HG03025 (cell line): ENCODE data around the gene ATP1A4.
"Not testable (repeated sequence)": the region's sequence is repeated elsewhere in the genome, so short reads cannot be mapped to it uniquely, and the experiment has no call there.

Source experiments
- ATAC-seq: cut with Tn5 transposase; IDR thresholded peaks from one replicate; pipeline ENCODE4 v1.9.1; 2021; ENCODE audit warnings: mild to moderate bottlenecking, moderate library complexity; ENCODE audit not compliant: unreplicated experiment, low FRiP score

Gene ATP1A4

DNA sequence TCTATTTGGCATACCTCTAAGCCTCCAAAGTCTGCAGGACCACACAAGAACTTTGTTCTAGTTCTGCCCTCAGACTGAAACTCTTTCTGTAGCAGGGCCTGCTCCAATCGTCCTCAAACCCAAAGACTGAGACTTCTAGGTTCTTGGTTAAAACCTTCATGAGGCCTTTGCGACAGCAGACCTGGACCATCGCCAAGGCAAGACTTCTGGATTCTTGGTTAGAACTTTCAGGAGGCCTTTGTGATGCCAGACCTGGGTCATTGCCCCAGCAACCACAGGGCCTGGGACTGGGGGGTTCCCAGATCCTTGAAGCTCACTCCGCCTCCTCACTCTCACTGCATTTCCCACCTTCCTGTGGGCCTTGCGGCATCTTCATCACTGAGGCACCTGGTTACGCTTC lies at the start of gene ATP1A4:
Gene ATP1A4 (plus strand): TSS at position 301 of the 400 bp plus-strand sequence. CDS start 438 bp downstream, outside the sequence.
- no peak for ATAC-seq

DNA sequence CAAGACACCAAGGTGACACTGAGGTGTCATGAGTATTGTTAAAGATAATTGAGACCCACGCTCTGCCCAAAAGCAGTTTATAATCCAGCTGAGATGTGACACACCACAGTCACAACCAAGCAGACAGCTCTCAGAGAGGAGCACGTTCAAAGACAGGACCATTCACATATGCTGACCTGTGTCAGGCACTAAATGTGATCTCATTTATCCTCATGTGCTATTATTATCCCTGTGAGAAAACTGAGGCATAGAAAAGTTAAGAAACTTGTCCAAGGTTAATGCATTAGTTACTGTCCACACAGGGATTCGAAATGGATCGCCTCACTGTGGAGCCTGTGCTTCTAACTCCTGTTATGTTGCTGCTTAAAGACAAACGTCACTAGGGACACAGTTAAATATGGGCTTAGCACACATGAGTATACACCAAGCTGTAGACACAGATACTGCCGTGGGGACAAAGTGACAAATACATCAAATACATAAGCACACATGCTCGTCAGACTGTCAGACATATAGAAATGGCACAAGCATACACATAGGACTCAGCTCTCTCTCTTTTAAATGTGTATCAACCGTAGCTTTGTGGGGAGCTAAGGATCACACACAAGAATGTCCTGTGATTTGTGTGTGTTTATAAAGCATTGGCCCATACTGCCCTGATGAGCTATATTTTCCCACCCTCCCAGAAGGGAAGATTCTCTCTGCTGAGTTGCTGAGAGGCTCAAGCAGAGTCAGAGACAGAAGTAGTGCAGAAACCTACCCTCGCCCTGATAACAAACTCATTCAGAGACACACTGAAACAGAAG lies 49.5 kb upstream of the ATP1A4 start:
- no peak for ATAC-seq

DNA sequence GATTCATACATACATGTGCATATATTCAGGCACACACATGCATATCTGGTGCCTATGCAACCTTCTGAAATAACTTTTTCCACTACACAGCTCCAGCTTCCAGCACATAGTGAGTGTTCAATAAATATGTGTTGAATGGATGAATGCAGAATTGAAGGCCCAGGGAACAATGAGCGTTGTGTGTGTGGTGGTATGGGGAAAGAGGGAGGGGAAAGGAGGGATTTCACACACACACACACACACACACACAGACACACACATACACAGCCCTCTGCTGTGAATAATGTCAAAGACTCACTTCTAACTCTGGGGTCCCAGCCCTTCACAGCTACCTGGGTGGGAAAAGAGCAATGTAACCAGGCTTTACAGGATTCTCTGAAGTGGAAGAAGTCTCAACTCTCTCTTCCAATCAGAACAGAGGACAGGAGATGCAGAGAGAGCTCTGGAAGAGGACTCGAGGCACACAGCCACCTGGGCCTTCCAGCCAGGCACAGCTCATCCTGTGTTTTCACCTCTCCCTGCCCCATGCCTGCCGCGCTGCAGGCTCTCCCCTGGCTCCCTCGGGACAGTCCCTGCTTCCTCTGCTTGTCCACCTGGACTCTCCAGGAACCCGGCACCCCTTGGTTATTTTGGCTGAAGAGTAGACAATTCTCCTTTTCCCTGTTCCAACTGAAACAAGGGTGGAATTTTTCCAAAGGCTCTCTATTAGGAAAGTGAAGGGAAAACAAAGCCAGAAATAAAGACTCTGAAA lies 47.6 kb upstream of the ATP1A4 start:
- ATAC-seq = no peak

DNA sequence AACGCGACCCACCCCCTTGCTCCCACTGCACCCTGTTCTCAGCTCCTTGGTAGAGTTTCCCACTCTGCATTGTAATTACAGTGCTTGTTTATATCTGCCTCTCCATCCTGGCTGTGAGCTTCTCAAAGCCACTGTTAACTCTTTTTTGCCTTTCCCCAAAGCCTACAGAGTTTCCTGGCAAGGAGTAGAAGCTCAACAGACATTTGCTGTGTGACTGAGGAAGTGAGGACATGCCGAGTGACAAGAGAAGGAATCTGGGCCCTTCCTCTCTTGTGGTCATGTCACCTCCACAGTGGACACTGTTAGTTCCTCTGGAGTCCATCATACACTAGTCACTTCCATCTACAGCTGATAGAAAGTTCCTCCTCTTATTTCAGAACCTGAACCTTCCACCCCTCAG lies 46.9 kb upstream of the ATP1A4 start:
- no peak for ATAC-seq

DNA sequence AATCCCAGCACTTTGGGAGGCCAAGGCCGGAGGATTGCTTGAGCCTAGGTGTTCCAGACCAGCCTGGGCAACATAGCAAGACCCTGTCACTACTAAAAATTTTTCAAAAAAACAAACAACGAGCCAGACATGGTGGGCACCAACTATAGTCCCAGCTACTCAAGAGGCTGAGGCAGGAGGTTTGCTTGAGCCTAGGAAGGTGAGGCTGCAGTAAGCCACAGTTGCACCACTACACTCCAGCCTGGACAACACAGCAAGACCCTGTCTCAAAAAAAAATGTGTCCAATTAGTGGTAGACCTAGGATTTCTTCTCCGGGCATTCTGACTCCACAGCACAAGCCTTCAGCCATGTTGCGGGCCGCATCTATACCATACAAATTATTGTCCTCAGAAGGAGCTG lies 46.2 kb upstream of the ATP1A4 start:
- no peak for ATAC-seq

DNA sequence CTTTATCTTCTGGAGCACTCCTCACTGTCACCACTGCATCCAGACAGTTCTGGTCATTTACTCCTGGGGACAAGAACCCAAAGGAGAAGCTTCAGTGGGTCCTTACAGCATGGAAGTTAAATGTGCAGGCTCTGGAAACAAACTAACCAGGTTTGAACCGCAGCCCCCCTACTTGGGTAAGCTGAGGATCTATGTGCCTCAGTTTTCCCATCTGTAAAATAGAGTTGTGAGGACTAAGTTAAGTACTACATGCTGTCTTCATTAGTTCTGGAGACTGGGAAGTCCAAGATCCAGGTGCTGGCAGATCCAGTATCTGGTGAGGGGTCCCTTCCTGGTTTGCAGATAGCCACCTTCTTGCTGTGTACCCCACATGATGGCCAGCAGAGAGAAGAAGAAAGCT lies 43.9 kb upstream of the ATP1A4 start:
- ATAC-seq = no peak

DNA sequence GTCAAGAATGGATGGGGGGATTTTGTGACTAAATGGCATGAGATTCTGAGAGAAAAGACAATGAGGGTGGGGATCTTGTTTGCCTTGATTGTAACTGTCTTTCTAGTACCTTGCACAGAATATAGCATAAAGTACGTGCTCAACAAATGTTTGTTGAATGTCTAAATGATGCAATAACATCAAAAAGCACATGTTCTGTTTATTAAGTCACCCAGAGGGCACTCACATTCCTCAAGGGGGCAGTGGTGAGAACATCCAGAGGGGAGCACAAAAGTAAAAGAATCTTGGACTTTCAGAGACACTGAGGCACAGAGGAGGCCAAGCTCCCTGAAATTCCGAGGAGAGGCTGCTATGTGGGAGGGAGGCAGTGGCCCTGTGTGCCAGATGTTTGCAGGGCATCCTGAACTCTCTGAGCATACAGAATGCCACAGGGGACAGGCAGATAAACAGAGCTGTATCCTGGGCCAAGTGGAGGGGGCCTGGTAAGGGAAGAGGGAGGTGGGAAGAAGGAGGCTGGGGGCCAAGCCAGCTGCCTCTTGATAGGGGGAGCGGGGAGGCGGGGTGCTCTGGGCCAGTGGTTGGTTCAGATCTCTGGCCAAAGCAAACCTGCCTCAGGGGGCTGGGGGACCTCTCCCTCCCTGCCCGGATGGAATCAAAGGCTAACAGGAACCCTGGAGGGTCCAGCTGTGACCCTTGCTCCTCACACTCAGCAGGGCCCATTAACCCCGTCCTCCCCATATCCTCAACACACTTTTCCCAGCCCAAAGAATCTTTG lies 42.3 kb upstream of the ATP1A4 start:
- no peak for ATAC-seq

DNA sequence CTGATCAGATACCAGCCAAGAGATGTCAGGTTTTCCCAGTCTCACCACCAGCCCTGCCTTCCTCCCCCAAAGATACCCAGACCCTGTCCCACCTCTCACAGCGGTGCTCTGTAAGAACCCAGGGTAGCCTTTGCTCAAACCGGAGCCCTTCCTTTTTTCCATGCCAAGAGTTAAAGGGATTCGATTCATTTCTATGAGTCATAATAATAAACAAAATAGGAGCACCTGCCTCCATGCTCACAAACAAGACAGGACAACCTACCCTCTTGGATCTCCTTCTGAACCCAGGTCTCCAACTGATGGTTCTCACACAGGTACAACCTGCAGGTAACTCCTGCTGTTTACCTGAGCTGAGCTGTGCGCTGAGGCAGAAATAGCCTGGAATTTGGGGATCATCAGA lies 41.7 kb upstream of the ATP1A4 start:
- no peak for ATAC-seq

DNA sequence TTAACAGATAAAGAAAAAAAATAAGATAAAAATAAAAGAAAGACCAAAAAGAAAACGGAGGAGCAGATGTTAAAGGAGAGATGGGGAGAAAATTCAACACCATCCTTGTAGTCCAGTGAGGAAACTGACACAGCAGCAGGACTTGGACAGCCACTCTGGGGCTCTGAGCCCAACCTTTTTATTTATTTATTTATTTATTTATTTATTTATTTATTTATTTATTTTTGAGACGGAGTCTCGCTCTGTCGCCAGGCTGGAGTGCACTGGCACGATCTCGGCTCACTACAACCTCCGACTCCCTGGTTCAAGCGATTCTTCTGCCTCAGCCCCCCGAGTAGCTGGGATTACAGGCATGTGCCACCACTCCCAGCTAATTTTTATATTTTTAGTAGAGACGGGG lies 39.9 kb upstream of the ATP1A4 start:
- ATAC-seq = not testable (repeated sequence)

DNA sequence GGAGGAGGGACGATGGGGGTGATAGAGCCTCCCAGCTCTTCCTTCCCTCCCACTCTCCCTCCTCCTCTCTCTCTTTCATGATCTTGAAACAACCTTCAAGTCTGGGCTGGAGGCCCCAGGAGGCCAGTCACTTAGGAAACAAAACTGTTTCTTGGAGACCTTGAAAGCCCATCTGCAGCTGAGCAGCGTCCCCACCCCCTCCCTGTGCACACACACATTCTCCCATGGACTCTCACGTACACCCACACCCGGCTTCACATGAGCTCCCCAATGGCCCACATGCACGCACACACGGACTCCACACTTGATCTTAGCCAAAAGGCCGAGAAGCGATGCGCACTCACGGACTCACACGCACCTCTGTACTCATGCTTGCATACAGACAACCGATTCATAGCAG lies 39.0 kb upstream of the ATP1A4 start:
- no peak for ATAC-seq

DNA sequence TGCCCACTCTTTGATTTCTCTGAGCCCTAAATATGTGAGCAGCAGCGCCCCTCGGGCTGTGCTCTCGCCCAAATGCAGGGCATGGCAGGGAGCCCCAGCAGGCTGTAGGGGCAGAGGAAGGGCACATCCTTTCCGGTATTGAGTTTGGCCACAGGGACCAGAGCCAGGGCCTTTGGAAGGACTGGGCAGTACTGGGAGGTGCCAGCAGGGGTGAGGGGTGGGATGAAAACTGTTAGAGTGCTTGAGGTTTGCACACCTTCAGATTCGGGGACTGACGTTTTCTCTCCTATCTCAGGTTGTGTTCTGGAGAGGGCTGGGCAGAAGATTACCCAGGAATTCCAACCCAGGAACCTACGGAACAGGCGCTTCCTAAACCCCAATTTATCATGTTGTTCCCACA lies 38.0 kb upstream of the ATP1A4 start:
- ATAC-seq = no peak

DNA sequence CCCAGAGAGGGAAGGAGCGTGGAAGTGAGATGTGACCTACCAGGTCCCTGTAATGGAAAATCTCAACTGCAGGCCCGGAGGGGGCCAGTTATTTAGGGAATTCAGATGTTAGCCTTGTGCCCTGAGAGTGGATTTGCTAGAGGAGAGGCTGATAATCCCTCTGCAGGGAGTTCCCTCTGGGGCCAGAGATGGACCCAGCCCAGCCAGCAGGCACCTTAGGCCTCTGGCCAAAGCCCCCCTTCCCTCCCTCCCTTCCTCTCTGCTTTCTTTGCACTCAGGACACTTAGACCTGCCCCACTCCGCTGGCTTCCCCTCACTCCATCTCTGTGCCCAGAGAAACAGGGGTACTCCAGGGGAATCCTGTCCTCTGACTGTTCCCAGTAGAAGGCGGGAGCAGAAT lies 37.3 kb upstream of the ATP1A4 start:
- ATAC-seq = no peak

DNA sequence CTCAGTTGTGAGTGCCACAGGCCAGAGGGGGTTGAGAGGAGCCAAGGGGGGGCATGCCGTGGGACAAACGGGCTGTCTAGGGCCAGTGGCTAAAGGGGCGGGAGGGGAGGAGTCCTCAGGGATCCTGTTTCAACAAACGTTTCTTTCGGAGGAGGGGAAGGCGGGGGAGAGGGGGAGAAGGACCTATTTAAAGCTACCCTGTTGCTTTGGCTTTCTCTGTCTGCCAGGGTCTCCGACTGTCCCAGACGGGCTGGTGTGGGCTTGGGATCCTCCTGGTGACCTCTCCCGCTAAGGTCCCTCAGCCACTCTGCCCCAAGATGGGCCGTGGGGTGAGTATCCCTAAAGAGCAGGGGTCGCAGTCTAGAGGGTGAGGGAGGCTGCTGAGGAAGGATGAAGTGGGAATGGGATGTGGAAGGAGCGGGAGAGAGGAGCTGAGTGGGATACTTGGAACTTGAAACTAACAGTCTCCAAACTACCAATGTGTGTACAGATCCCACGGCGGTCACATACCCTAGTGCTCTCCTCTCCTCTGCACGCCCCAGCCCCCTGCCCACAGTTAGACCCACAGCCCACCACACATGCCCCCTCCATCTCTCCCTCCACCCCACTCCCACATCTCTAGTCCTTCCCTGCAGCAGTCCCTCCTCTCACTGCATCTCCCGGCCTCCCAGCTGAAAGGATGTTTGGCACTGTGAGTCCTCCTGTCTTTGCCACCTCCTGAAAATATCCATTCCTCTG lies 35.7 kb upstream of the ATP1A4 start, which contains the start of gene ATP1A2:
Gene ATP1A2 (plus strand): TSS at position 215 of the 738 bp plus-strand sequence. CDS start 103 bp downstream, at position 318.
- ATAC-seq = no peak

DNA sequence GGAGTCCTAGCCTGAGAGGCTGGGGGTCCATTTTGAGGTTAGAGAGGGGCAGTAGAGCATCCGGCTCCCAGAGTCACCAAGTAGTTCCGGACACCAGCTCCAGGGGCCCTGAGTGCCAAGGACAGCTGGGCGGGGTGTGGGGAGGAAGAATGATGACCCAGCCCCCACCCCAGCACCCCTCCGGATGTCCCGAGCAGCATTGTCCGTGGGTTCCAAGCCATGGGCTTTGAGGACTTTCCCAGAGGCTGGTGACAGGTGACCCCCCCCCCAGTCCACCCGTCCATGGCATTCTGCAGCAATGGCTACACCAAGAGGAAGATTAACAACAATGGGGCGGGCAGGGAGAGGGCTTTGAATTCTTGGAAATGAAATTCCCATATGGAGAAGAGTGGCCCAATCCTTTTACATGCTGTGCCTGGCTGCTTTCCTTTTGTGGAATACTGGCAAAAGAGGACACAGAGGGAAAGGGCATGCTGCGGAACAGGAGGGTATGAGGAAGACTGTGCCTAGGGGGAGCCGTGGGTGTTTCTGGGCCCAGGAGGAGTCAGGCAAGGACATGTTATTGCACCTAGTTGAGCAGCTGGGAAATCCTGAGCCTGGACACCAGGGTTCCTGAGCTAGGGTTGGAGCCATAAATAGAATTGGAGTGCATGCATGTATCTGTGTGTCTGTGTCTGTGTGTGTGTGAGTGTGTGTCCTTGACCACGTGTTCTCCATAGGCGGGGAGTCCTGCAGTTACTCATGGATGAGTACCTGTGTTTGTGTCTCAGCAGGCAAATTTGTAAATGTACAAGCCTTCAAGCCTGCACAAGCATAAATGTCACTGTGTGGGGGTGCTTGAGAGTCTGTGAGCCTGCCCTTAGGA lies 34.9 kb upstream of the ATP1A4 start:
- no peak for ATAC-seq

DNA sequence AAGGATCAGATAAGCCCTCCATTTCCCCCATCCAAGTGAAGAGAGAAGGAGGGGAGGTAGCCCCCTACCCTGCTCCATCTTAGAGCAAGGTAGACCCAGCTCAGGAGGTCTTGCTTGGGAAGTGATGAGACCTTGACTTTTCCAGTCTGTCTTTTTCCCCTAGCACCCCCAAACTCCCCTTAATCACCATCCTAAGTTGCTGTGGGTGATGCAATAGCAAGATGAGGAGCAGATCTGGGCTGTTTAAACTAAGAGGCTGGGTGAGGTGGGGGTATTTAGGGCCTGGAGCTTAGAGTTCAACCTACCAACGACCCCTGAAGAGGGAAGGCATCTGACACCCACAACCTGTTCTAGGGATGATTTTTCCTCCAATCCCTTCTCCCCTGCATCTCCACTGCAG lies 34.1 kb upstream of the ATP1A4 start:
- ATAC-seq = no peak

DNA sequence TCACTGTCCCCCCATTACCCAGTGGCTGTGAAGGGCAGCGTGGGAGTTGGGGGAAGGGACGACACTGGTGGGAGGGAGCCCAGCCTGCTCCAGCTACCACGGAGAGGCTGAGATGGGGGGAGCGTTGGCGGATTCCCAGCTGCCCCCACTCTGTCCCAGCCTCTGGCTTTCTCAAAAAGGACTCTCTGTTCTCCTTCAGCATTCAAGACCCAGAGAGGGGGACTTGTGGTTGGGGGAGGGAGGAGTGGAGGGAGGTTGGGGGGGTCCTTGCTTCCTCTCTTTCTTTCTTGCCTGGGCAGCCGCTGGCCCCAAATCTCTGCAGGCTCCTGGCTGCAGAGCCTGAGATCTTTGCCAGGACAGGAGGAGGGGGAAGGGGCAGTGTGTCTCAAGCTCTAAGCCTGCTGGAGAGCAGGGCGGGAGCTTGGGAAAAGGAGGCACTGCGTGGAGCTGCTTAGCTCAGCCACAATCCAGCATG lies 33.7 kb upstream of the ATP1A4 start:
- ATAC-seq = no peak

DNA sequence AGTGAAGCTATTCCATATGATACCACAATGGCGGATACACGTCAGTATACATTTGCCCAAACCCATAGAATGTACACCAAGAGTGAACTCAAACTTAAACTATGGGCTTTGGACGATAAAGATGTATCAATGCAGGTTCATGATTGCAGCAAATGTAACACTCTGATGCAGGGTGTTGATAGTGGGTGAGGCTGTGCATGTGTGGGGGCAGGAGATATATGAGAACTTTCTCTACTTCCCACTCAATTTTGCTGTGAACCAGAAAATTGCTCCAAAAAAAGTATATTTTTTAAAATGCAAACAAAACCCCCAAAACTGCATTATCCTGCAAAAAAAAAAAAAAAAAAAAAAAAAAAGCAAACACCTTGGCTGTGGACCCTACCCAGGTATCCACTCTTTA lies 32.5 kb upstream of the ATP1A4 start:
- no peak for ATAC-seq

DNA sequence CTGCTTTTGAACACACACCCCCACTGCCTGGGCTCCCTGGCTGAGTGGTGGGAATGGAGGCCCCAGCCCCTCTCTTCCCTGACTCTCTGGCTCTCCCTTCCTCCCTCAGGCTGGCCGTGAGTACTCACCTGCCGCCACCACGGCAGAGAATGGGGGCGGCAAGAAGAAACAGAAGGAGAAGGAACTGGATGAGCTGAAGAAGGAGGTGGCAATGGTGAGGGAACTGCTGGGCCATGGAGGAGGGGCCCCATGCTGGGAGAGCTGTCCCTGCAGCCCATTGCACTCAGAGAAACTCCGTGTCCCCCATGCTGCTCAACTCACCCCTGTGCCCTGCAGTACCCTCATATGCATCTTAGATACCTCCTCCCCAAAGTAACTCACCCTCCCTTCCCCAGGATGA lies 30.6 kb upstream of the ATP1A4 start:
- ATAC-seq = no peak

DNA sequence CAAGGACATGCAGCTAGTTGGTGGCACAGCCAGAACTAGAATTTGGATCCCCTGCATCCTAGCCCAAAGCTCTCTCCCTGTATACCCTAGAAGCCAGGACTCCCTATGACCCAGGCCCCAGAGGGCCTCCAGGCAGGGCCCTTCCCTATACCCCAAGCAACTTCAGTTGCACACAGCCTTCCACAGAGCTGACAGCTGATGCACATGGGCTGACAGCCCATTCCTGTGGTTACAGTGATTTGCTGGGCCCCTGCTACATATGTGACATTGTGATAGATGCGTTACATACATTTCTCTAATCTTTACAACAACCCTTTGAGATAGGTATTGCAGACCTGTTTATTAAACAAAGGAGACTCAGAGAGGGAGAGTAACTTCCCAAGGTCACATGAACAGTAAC lies 30.0 kb upstream of the ATP1A4 start:
- ATAC-seq = no peak
